Breast epithelium (tissue), 3 donors: ENCODE results near the gene BCAS3.

ENCODE experiments used
- CTCF ChIP-seq, 3 donors: fragments of 450-650 bp; IDR thresholded peaks; one replicate each; pipeline ENCODE4 v1.5.1; 2016 to 2017; ENCODE audit warnings: antibody characterized with exemption in 3 of 3, mild to moderate bottlenecking in 3 of 3, moderate library complexity in 3 of 3
- POLR2AphosphoS5 ChIP-seq, 3 donors: sonication (generic); formaldehyde crosslinking; IDR thresholded peaks; one replicate each; pipeline ENCODE4 v1.6.1; 2017; ENCODE audit warnings: antibody characterized with exemption in 3 of 3

DNA sequence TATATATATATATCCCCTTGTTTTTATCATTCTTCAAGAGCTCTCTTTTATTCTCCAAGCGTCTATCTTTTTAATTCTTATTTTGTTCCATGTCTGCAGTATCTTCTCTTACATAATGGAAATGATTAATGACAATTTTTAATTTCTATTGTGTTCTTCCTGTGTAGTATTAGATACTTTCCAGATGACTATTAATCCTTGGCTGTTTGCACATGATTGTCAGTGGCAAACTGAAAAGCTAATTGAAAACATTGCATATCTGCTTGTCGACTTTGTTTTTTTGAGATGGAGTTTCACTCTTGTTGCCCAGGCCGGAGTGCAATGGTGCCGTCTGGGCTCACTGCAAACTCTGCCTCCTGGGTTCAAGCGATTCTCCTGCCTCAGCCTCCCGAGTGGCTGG lies 124.7 kb downstream of the BCAS3 start:
- TF ChIP-seq CTCF (IDR thresholded peaks at IDR 0.05) (no peak), POLR2AphosphoS5 (IDR thresholded peaks at IDR 0.05) (no peak)
